ENCODE data around the gene PRND. TPM values are rescaled to one million over a fixed set of nuclear protein-coding genes. Genes with fewer than 3 reads are reported as not detected.

Gene PRND
- total and polyA plus RNA-seq, 2 of the 13 experiments (the other 11 are each of a cell fraction or from before 2014, with no cell fraction given): not detected

DNA sequence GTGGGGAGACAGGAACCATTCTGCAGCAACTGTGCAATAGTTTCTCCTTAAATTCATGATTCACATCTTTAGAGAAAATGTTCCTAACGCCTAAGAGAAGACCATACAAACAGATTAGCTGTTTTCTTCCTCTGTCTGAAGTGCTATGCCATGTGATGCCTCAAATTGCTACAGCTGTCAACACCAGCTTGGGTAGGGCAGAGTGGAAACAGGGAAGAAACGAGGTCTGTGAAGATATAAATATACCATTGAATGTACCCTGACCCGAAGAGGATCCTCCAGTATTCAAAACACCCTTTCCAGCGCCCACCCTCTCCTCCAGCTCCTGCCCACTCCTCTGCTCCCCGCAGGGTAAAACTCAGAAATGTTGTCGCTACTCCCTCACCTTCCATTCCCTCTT, 40.3 kb upstream of the PRND start (continued):
- TF ChIP-seq, protein P1, sequence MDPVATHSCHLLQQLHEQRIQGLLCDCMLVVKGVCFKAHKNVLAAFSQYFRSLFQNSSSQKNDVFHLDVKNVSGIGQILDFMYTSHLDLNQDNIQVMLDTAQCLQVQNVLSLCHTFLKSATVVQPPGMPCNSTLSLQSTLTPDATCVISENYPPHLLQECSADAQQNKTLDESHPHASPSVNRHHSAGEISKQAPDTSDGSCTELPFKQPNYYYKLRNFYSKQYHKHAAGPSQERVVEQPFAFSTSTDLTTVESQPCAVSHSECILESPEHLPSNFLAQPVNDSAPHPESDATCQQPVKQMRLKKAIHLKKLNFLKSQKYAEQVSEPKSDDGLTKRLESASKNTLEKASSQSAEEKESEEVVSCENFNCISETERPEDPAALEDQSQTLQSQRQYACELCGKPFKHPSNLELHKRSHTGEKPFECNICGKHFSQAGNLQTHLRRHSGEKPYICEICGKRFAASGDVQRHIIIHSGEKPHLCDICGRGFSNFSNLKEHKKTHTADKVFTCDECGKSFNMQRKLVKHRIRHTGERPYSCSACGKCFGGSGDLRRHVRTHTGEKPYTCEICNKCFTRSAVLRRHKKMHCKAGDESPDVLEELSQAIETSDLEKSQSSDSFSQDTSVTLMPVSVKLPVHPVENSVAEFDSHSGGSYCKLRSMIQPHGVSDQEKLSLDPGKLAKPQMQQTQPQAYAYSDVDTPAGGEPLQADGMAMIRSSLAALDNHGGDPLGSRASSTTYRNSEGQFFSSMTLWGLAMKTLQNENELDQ (CRISPR knock-in tag; IDR thresholded peaks at IDR 0.05; ENCODE audit: borderline replicate concordance): no peak
- TF ChIP-seq TEAD3 (CRISPR knock-in tag; optimal IDR thresholded peaks at IDR 0.05; ENCODE audit: borderline replicate concordance) (no peak), ZSCAN29 (CRISPR knock-in tag; conservative IDR thresholded peaks at IDR 0.05) (no peak)

DNA sequence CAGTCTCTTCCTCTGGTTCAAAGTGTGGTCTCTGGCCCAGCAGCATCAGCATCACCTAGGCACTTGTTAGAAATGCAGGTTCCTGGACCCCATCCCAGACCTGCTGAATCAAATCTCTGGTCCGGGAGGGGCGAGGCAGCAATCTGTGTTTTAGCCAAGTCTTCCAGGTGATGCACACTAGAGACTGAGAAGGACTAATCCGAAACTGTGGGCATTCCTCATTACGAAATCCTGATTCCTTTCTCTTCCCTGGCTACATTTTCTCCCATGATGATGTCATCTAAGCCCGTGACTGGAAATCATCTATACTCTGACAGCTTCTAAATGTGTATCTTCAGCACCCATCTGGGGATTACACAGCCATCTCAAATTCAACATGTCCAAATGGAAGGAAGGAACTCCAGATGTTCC, 39.7 kb upstream of the PRND start:
- Histone ChIP-seq H3K4me3 (replicated peaks in 1 of 3; ENCODE audit: insufficient read depth in 1 of 3, low read depth in 2 of 3, low read length in 3 of 3) (no peak overlapping the region), H2AFZ (ENCODE audit: low read length) (no peak overlapping the region), H3K79me2 (ENCODE audit: insufficient read depth, low read length) (no peaks in the 10 kb centered on the region), H3K27ac (ENCODE audit: extremely low read length, insufficient read depth, low read length) (no peak overlapping the region), H3K9me3 (ENCODE audit: low read length) (no peaks in the 10 kb centered on the region), H3K4me2 (ENCODE audit: low read depth, low read length) (no peak overlapping the region), H3K9ac (ENCODE audit: insufficient read depth, low read depth, low read length) (no peak overlapping the region), H3K36me3 (replicated peaks in 1 of 2; ENCODE audit: control insufficient read depth in 1 of 2, insufficient read depth in 2 of 2, low read length in 2 of 2) (no peaks in the 10 kb centered on the region), H3K4me1 (ENCODE audit: insufficient read depth, low read length) (peaks cover 20% of the 10 kb centered on the region), H4K20me1 (ENCODE audit: insufficient read depth, low read length) (no peaks in the 10 kb centered on the region), H3K27me3 (ENCODE audit: control insufficient read depth in 1 of 2, insufficient read depth in 2 of 2, low read length in 2 of 2) (peaks cover 0 to 38% of the 10 kb centered on the region in 2 experiments; a peak in 3 of 5 replicates)
- ATAC-seq (no peak), DNase-seq (ENCODE audit: low spot score) (no peak), FAIRE-seq (no peak)
- intact Hi-C loops (cut with micrococcal nuclease; ENCODE audit: unreplicated experiment): no loop called here
- no TSS peak for BruUV-seq (replicated peaks)
- WGBS (ENCODE audit: low lambda C conversion rate): under 1% methylated on average over 5 of the region's 5 CpGs
- ChIA-PET CTCF (ENCODE audit: low intra/inter-chr PET ratio, low total read pairs) (no interaction called here), POLR2A (interaction anchor here (0.7 kb wide), 1 partner anchor 12 kb away, joined by 3 read pairs; no protein-coding TSS in a partner anchor)
- in situ Hi-C loops (cut with HindIII; ENCODE audit: extremely low pct_ligation_motif_present, low pct_unique_long_range_greater_than_20kb): no loop called here
- TF ChIP-seq CEBPB (IDR thresholded peaks at IDR 0.05; ENCODE audit: borderline replicate concordance, low read depth, low read length) (peak; percentile 32; the same call in 1 of the 2 replicates), AHR (CRISPR knock-in tag; IDR thresholded peaks at IDR 0.05) (no peak), ATF7 (IDR thresholded peaks at IDR 0.05) (peak; percentile 97), ATF7 (CRISPR knock-in tag; IDR thresholded peaks at IDR 0.05) (no peak), CREB1 (IDR thresholded peaks at IDR 0.05) (peak; percentile 81), CREB1 (CRISPR knock-in tag; IDR thresholded peaks at IDR 0.05) (no peak)

Data from HepG2 (cell line).